GM21619 (cell line): ENCODE results near the gene MAPKAP1.
"Not testable (repeated sequence)": the region's sequence is repeated elsewhere in the genome, so short reads cannot be mapped to it uniquely, and the experiment has no call there.

Source experiments
- ATAC-seq: cut with Tn5 transposase; IDR thresholded peaks from one replicate; pipeline ENCODE4 v1.9.1; 2021; ENCODE audit not compliant: unreplicated experiment

Gene MAPKAP1

DNA sequence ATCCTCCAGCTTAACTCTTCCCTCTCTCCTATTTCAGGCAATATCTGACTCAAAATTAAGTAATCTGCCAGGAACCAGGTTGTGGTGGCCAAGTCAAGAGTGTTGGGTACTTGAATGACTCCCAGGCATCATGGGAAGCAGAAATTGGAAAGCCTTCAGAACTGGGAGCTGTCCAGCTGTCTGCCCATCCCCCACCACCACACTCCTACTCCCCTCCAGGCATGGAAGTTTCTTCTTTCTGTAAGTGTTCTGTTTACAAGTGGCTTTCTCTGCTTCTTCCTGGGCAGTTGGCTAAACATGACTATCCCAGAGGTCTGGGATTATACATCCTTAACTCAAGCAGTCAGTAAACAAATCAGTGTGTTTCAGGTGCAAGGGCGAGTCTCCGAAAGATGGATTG lies 25.6 kb upstream of the MAPKAP1 start:
- ATAC-seq = no peak

DNA sequence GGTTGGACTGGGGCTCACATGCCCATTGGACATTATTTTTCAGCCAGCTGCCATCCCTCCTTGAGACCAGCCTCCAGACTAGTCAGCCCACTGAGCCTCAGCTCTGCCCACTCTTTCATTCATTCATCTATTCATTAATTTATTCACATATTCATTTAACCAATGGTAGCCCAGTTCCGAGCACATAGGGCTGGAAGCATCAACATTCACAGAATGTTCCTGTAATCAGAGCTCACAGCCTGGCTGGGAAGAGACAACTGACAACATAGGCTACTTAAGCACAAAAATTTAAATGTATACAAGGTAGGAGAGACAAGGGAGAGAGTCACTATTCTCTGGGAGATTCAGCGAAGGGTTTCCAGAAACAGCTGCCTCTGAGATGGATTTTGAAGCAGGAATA lies 23.2 kb upstream of the MAPKAP1 start:
- ATAC-seq = no peak

DNA sequence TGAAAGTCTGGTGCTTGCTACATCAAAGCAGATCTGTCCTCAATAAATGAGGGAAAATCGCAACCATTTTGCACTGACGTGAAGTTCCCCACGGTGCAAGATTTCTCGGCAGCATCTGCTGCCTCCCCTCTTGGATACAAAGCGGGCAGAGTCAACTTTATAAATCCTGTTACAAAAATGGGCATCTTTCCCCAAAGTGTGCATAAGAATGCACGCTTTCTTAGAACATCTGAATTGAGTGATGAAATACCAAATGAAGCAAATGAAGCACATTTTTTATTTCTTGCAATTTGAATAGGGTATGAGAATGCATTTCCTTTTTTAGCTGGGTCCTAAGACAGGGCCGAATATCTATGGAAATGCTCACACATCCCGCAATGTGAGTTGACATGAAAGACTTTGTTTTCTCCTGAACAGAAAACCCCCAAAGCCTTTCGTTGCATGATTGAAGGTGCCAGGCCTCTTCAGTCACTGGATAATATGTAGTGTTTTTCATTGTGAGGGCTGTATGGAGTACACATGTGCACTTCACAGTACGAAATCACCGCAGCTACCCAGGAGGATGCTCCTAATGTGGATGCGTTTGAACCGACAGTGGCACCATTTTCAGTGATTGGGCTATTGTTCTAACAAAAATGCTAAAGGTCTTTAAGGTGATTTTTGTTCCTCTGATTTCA lies 19.6 kb upstream of the MAPKAP1 start:
- ATAC-seq = no peak

- peak; percentile 18 for ATAC-seq
Measured at GRCh38 chr9:125707472-125707804, 430 bp upstream of the MAPKAP1 start.

DNA sequence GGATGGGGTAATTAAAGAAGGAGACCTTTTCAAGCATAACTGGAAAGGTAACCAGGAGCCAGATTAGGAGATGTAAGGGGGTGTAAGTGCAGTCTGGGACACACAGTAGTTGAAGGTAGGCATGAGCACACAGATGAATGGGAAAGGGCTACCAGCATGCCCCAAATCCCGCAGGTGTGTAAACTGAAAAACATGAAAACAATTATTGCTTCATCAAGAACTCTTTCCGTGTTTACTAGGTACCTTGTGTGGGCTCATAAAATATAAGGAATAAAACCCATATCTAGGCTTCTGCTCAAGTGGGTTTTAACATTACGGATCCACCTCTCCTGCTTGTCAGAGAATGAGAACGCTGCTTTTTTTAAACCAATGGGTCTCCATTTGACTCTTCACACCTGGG lies 1.1 kb downstream of the MAPKAP1 start:
- ATAC-seq = no peak

DNA sequence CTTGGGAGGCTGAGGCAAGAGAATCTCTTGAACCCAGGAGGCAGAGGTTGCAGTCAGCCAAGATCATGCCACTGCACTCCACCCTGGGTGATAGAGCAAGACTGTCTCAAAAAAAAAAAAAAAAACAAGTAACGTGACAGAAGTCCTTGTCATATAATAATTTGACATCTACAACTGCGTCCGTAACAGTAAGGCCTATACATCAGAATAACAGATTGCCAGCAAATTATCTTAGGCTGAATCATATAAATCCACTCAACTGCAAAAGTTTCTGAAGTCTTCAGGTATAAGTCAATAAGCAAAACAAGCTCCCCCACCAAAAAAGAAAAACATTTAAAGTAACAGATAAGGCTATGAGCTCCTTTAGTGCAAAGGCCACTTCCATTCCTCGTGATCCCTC lies 3.3 kb downstream of the MAPKAP1 start:
- no peak for ATAC-seq

GRCh38 chr9:125701351-125701750 lies 5.7 kb downstream of the MAPKAP1 start:
- no peak for ATAC-seq

GRCh38 chr9:125700791-125701190 lies 6.2 kb downstream of the MAPKAP1 start:
- peak; percentile 83 for ATAC-seq

- no peak for ATAC-seq
Measured at GRCh38 chr9:125699870-125700269, 7.1 kb downstream of the MAPKAP1 start.

DNA sequence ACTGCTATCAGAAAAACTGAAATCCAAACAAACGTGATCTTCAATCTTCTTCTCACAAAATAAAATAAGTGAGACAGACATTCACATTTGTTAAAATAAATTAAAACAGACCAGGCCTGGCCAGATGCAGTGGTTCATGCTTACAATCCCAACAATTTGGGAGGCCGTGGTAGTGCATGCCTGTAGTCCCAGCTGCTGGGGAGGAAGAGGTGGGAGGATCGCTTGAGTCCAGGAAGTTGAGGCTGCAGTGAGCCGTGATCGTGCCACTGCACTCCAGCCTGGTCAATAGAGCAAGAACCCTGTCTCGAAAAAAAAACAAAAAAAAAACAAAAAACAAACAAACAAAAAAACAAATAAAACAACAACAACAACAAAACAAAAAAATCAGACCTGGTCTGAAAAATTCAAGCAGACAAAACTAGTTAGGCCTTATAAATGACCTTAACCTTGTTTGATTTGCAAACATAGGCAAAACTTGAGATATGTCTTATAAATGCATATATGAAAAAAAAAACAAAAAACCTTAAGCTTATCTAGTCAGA lies 10.8 kb downstream of the MAPKAP1 start:
- no peak for ATAC-seq

DNA sequence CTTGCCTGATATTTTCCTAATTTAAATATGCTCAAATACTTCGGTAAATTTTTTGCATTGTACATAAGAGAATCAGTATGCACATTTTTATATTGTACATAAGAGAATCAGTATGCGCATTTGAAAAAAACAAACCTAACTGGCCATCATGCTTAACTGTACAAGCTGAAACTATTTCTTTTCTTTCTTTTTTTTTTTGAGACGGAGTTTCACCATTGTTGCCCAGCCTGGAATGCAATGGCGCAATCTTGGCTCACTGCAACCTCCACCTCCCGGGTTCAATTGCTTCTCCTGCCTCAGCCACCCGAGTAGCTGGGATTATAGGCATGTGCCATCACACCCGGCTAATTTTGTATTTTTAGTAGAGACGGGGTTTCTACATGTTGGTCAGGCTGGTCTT lies 11.5 kb downstream of the MAPKAP1 start:
- not testable (repeated sequence) for ATAC-seq

GRCh38 chr9:125694478-125694877 lies 12.5 kb downstream of the MAPKAP1 start:
- ATAC-seq = no peak

- ATAC-seq = not testable (repeated sequence)
Measured at GRCh38 chr9:125693492-125693891, 13.5 kb downstream of the MAPKAP1 start.

- no peak for ATAC-seq
Measured at GRCh38 chr9:125691869-125692268, 15.1 kb downstream of the MAPKAP1 start.

GRCh38 chr9:125690679-125691078 lies 16.3 kb downstream of the MAPKAP1 start:
- no peak for ATAC-seq

- no peak for ATAC-seq
Measured at GRCh38 chr9:125687163-125687863, 19.7 kb downstream of the MAPKAP1 start.

DNA sequence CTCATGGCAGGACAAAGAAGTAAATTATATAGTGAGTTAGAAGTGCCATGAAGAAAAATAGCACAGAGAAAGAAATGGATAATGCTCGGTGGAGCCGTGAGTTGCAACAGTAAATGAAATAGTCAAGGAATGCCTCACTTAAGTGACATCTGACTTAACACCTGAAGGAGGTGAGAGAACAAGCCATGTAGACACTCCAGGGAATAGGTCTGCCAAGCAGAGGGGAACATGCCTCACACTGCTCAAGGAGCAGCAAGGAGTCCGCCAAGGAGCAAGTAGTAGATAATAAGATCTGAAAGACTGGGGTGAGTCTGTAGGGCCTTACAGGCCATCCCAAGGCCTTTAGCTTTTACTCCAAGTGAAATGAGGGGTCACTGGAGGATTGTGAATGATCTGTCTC lies 21.8 kb downstream of the MAPKAP1 start:
- no peak for ATAC-seq

DNA sequence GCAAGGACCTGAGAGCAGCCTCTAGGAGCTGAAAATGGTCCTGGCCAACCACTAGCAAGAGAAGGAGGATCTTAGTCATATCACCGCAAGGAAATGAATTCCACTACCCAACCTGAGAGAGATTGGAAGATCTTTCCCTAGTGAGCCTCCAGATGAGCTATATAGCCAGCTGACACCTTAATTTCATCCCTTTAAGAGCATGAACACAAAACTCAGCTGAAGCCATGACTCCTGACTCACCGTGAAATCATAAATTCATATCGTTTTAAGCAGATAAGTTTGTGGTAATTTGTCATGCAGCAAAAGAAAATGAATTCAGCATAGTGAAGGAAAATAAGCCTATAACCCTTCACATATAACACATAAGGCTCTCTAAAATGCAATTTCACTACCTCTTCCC lies 23.5 kb downstream of the MAPKAP1 start:
- ATAC-seq = no peak

DNA sequence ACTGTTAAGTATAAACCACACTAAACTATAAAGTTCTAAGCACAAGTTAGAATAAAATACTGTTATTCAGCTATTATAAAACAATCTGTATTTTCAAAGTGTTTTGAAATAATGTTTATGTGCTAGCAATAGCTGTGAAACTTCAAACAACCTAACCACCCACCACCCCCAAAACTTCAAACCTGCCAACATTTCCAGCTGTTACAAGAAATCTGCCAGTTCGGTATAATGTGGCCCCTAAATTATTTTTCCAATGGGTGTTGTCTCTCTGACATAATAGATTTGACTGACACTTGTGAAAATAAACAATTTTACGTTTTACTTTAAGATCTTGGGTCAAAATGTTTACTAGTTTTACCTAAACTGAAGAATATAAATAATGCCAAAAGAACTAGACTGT lies 24.7 kb downstream of the MAPKAP1 start:
- ATAC-seq = no peak

DNA sequence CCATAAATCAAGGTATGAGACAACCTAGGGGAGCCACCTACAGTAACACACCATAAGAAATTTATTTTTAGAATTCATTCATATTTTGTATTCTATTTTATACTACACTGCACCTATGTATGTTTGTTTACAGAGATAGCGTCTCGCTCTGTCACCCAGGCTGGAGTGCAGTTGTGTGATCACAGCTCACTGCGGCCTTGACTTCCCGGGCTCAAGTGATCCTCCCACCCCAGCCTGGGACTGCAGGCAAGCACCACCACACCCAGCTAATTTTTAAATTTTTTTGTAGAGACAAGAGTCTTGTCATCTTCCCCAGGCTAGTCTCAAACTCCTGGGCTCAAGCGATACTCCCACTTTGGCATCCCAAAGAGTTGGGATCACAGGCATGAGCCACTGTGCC lies 25.4 kb downstream of the MAPKAP1 start:
- ATAC-seq = no peak

GRCh38 chr9:125681086-125681622 lies 25.9 kb downstream of the MAPKAP1 start:
- ATAC-seq = no peak

- ATAC-seq = no peak
Measured at GRCh38 chr9:125680445-125680844, 26.6 kb downstream of the MAPKAP1 start.
